Transverse colon (tissue), 4 donors: ENCODE measurements around the gene ESYT1. TPM values are rescaled to one million over a fixed set of nuclear protein-coding genes. Genes with fewer than 3 reads are reported as not detected.

Source experiments
- DNase-seq: peaks from one replicate; pipeline ENCODE4 v3.0.0-alpha.2; 2019
- H3K27ac ChIP-seq, 4 donors: fragments of 200-600 bp; sonication (generic); 2 replicates each; pipeline ENCODE4 v1.5.1; 2016 to 2018; ENCODE audit warnings: inconsistent platforms in 4 of 4
- H3K27me3 ChIP-seq: fragments of 200-600 bp; sonication (generic); 2 replicates; pipeline ENCODE4 v1.5.1; 2017; ENCODE audit warnings: inconsistent platforms
- H3K36me3 ChIP-seq, 4 donors: fragments of 200-600 bp; sonication (generic); 2 replicates each; pipeline ENCODE4 v1.5.1; 2017 to 2019; ENCODE audit warnings: inconsistent platforms in 4 of 4
- H3K4me1 ChIP-seq, 4 donors: fragments of 200-600 bp; sonication (generic); 2 replicates each; pipeline ENCODE4 v1.5.1; 2017 to 2020; ENCODE audit warnings: inconsistent platforms in 4 of 4
- H3K4me3 ChIP-seq, 4 donors: fragments of 200-600 bp; sonication (generic); 1 replicate in 1 of 4; 2 replicates in 3 of 4; pipeline versions ENCODE4 v1.5.1 to v1.6.1; 2017 to 2019; ENCODE audit warnings: inconsistent platforms in 4 of 4
- H3K9me3 ChIP-seq, 2 donors: fragments of 200-600 bp; sonication (generic); 2 replicates each; pipeline ENCODE4 v1.5.1; 2017 to 2019; ENCODE audit warnings: inconsistent platforms in 2 of 2
- EP300 ChIP-seq: sonication (generic); formaldehyde crosslinking; IDR thresholded peaks from one replicate; pipeline ENCODE4 v1.6.1; 2017; ENCODE audit warnings: antibody characterized with exemption, low read depth
- POLR2A ChIP-seq: fragments of 450-650 bp; IDR thresholded peaks from one replicate; pipeline ENCODE4 v1.6.1; 2016; ENCODE audit warnings: antibody characterized with exemption, mild to moderate bottlenecking, moderate library complexity
- POLR2AphosphoS5 ChIP-seq, 3 donors: sonication (generic); formaldehyde crosslinking; IDR thresholded peaks; one replicate each; pipeline ENCODE4 v1.6.1; 2016; ENCODE audit warnings: antibody characterized with exemption in 3 of 3
- WGBS, 2 donors: methylation state at CpG; one replicate each; pipeline ENCODE4 v1.1.5; 2018; ENCODE audit warnings: low coverage in 1 of 2; 5-methylcytosine and 5-hydroxymethylcytosine counted together
- in situ Hi-C, 4 donors: fragments of 200-750 bp; cut with MboI; loops; one replicate each; pipeline versions ENCODE4 v1.15.0 to v1.15.1; 2017; ENCODE audit warnings: low sequenced_read_pairs in 3 of 4, low pct_ligation_motif_present in 1 of 4, low pct_unique_long_range_greater_than_20kb in 1 of 4
- intact Hi-C: fragments of 100-400 bp; cut with DNase I; formaldehyde crosslinking; loops from one replicate; pipeline ENCODE4 v1.15.1; 2023; ENCODE audit warnings: low total_unique reads
- total RNA-seq, 4 donors: library from RNA; depleted of rRNA; stranded (reverse); fragments of >200 nt; gene quantifications; one replicate each; pipeline ENCODE4 v1.1.0, GENCODE V29; 2016
- TF ChIP-seq, protein P1 (sequence below), 5 experiments: fragments of 200-600 bp in 3 of 5; fragments of 450-650 bp in 2 of 5; sonication (generic) in 3 of 5; IDR thresholded peaks; 1 replicate in 2 of 5; 2 replicates in 3 of 5; pipeline ENCODE4 v1.5.1; 2016 to 2017; ENCODE audit warnings: antibody characterized with exemption in 5 of 5, inconsistent platforms in 3 of 5, mild to moderate bottlenecking in 2 of 5, moderate library complexity in 1 of 5

Gene ESYT1
- total RNA-seq, 4 donors from 2014 or later, result 94.2 to 133 (median 97.9) TPM

DNA sequence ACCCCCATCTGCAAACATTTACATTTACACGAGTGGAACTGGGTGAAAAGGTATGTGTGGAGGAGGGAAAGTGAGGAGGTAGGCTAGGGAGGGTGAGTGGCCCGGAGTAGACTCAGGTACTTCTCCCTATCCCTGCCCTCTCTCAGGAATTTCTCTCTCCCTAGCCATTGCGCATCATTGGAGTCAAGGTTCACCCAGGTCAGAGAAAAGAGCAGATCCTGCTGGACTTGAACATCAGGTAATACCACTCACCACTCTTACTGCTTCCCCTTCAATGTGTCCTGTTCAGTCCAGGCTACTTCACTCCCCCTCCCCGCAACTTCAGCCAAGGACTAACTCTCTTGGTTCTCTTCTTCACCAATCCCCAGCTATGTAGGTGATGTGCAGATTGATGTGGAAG, 2.8 kb downstream of the ESYT1 start:
- TF ChIP-seq EP300, result no peak
- no peak for TF ChIP-seq POLR2AphosphoS5 (IDR thresholded peaks at IDR 0.05)
- TF ChIP-seq, protein P1, sequence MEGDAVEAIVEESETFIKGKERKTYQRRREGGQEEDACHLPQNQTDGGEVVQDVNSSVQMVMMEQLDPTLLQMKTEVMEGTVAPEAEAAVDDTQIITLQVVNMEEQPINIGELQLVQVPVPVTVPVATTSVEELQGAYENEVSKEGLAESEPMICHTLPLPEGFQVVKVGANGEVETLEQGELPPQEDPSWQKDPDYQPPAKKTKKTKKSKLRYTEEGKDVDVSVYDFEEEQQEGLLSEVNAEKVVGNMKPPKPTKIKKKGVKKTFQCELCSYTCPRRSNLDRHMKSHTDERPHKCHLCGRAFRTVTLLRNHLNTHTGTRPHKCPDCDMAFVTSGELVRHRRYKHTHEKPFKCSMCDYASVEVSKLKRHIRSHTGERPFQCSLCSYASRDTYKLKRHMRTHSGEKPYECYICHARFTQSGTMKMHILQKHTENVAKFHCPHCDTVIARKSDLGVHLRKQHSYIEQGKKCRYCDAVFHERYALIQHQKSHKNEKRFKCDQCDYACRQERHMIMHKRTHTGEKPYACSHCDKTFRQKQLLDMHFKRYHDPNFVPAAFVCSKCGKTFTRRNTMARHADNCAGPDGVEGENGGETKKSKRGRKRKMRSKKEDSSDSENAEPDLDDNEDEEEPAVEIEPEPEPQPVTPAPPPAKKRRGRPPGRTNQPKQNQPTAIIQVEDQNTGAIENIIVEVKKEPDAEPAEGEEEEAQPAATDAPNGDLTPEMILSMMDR (IDR thresholded peaks at IDR 0.05), result no peak
- TF ChIP-seq POLR2A, result no peak
- Histone ChIP-seq H3K4me3 (no peak overlapping the region), H3K9me3 (no peaks in the 10 kb centered on the region), H3K4me1 (peaks cover 16 to 33% (median 28%) of the 10 kb centered on the region in 4 donors), H3K27me3 (no peaks in the 10 kb centered on the region), H3K36me3 (peaks cover 0 to 36% (median 12%) of the 10 kb centered on the region in 4 donors), H3K27ac (peak overlapping the region in 3 of 4 donors; percentile 92 to 98 (median 95))
- in situ Hi-C loops (loop anchor here in 1 of 4 donors (5.0 kb wide), 1 partner anchor 56 kb away; the partner anchor contains the start of gene SMARCC2), intact Hi-C loops (no loop called here)
- no peak for DNase-seq
- WGBS, 2 donors, result 83 to 84% methylated on average over 4 of the region's 4 CpGs

DNA sequence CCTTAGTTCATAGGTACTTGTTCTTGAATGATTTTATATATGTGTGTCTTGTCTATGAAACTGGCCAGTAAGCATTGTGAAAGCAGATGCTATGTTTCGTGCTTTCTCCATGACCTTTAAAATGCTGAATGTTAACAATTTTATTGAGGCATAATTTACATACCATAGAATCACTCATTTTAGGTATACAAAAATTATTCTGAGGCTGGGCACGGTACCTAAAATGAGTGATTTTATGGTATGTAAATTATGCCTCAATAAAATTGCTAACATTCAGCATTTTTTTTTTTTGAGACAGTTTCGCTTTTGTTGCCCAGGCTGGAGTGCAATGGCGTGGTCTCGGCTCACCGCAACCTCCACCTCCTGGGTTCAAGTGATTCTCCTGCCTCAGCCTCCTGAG, 6.8 kb downstream of the ESYT1 start:
- Histone ChIP-seq H3K27ac (no peak overlapping the region), H3K27me3 (no peaks in the 10 kb centered on the region), H3K4me1 (peaks cover 0 to 8% (median 6%) of the 10 kb centered on the region in 4 donors), H3K9me3 (no peaks in the 10 kb centered on the region), H3K36me3 (peaks cover 0 to 64% (median 29%) of the 10 kb centered on the region in 4 donors), H3K4me3 (no peak overlapping the region)
- intact Hi-C loops (no loop called here), in situ Hi-C loops (loop anchor here in 1 of 4 donors (5.0 kb wide), 1 partner anchor 52 kb away; the partner anchor contains the start of gene SMARCC2)
- DNase-seq, result no peak
- 88 to 92% methylated on average over 2 to 6 of the region's 6 CpGs for WGBS, 2 donors
- TF ChIP-seq EP300, result no peak

DNA sequence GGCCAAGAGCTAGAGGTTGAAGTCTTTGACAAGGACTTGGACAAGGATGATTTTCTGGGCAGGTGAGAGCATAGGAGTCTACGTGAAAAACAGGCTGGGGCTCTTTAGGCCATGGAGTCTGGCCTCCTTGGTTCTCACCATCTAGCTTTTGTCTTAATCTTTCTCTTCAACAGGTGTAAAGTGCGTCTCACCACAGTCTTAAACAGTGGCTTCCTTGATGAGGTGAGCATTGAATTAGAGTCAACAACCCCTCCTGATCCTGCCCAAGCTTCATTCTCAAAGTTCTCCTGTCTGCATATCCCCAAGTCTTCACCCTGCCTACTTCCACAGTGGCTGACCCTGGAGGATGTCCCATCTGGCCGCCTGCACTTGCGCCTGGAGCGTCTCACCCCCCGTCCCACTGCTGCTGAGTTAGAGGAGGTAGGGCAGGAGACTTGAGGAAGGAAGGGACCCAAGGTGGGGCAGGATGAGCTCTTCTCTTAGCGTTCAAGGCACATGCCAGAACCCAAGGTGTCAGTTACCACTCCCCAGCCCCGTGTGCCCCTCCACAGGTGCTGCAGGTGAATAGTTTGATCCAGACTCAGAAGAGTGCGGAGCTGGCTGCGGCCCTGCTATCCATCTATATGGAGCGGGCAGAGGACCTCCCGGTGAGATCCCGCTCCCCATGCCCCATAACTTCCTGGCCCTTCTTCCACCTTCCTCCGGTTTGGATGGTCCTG, 9.9 kb downstream of the ESYT1 start:
- Histone ChIP-seq H3K4me1 (peaks cover 0 to 2% (median 0%) of the 10 kb centered on the region in 4 donors), H3K27ac (no peak overlapping the region), H3K27me3 (no peaks in the 10 kb centered on the region), H3K4me3 (no peak overlapping the region), H3K36me3 (peaks cover 0 to 64% (median 31%) of the 10 kb centered on the region in 4 donors), H3K9me3 (no peaks in the 10 kb centered on the region)
- DNase-seq, result no peak
- intact Hi-C loops, result no loop called here
- 86 to 94% methylated on average over 1 to 14 of the region's 14 CpGs for WGBS, 2 donors
- no peak for TF ChIP-seq POLR2A
- no peak for TF ChIP-seq EP300
- TF ChIP-seq, protein P1 (IDR thresholded peaks at IDR 0.05), result no peak
- TF ChIP-seq POLR2AphosphoS5 (IDR thresholded peaks at IDR 0.05), result no peak
- in situ Hi-C loops, result no loop called here

DNA sequence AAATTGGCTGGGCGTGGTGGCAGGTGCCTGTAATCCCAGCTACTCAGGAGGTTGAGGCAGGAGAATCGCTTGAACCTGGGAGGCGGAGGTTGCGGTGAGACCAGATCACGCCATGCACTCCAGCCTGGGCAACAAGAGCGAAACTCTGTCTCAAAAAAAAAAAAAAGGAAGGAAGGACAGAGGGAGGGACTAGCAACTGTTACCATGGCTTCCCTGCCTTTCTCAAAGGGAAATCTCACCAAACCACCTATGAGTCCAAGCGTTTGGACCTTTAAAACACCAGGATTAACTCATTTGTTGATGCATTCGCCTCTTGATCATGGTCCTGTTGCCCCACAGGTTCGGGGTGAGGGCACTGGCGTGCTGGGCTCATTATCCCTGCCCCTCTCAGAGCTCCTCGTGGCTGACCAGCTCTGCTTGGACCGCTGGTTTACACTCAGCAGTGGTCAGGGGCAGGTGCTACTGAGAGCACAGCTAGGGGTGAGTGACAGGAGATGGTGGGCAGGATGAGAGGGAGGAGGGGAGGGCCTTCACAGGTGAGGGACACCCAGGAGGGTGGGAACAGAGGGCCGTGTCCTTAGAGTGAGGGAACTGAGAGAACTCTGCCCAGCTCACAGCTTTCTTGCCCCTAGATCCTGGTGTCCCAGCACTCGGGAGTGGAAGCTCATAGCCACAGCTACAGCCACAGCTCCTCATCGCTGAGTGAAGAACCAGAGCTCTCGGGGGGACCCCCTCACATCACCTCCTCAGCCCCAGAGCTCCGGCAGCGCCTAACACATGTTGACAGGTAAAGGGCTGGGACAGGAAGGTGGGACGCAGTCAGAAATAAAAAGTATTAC, 14.1 kb downstream of the ESYT1 start:
- intact Hi-C loops (no loop called here), in situ Hi-C loops (no loop called here)
- Histone ChIP-seq H3K27me3 (no peaks in the 10 kb centered on the region), H3K36me3 (peaks cover 0 to 53% (median 23%) of the 10 kb centered on the region in 4 donors), H3K4me3 (no peak overlapping the region), H3K4me1 (peaks cover 6 to 31% (median 9%) of the 10 kb centered on the region in 4 donors), H3K27ac (peak overlapping the region in 1 of 4 donors; percentile 66), H3K9me3 (no peaks in the 10 kb centered on the region)
- 90 to 96% methylated on average over 7 to 19 of the region's 19 CpGs for WGBS, 2 donors
- DNase-seq, result no peak
- TF ChIP-seq POLR2A (no peak), EP300 (no peak), POLR2AphosphoS5 (IDR thresholded peaks at IDR 0.05) (no peak)
- TF ChIP-seq, protein P1 (IDR thresholded peaks at IDR 0.05), result no peak
